ENCODE measurements around the gene SEMA4A.
A peak's percentile ranks its signal among the peaks of the same experiment; 100 is the strongest.
"Not testable (repeated sequence)": the region's sequence is repeated elsewhere in the genome, so short reads cannot be mapped to it uniquely, and the experiment has no call there.

The SEMA4A gene

DNA sequence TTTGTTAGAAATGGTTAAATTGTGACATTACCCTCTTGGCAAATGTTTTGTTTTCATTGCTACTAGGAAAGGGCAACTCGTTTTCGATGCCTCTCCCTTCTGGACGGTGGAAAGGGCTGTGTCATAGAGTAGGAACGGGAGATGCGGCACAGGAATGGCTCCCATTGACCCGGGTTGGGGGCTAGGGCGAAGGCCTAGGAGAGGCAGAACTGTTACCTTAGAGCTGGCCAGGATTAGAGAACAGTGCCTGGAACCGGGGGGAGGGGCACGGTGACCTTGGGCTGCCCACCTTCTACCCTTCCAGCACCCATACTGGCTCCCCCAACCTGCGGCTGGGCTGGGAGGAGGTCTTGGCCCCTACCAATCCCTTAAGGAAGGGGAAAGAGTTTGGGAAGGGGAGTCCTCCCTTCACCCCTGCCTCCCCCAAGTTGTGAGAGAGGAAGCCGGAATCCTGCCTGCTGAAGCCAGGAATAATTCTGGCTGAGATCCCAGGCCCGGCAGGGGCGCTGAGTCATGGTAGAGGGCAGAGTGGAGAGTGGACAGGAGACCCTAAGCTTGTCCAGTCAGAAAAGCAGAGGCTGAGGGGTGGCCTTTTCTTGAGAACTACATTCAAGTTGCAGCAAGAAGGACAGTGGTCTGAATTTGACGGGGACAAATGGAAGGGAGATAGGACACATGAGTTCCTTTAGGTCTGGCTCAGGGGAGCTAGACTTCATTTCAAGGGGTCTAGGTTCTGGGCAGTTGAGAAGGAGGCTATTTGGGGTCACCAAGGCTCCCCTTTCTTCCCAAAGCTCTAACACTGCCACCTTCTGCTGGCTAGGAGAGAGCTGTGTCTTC lies 30.6 kb upstream of the SEMA4A start:
- TF ChIP-seq POLR2AphosphoS5 (IDR thresholded peaks at IDR 0.05; ENCODE audit: borderline replicate concordance, low read depth, low read length) (no peak), FOXP2 (optimal IDR thresholded peaks at IDR 0.05; ENCODE audit: control extremely low read depth, extremely low read length, insufficient read depth) (no peak), EZH2 (IDR thresholded peaks at IDR 0.05) (no peak)
- H3K4me3 ChIP-seq, result peak overlapping the region; percentile 63
- H3K9me3 ChIP-seq (ENCODE audit: low read depth, low read length), result no peaks in the 10 kb centered on the region
- H3K36me3 ChIP-seq (ENCODE audit: insufficient read depth, low read length), result 0 out of 2 replicates have a peak, but pooled peaks cover 5% of the 10 kb centered on the region
- DNase-seq (ENCODE audit: low read depth, low spot score), result no peak
- peak overlapping the region; percentile 86 for H3K27ac ChIP-seq
- peak overlapping the region; percentile 60 for H3K9ac ChIP-seq (ENCODE audit: insufficient read length)

DNA sequence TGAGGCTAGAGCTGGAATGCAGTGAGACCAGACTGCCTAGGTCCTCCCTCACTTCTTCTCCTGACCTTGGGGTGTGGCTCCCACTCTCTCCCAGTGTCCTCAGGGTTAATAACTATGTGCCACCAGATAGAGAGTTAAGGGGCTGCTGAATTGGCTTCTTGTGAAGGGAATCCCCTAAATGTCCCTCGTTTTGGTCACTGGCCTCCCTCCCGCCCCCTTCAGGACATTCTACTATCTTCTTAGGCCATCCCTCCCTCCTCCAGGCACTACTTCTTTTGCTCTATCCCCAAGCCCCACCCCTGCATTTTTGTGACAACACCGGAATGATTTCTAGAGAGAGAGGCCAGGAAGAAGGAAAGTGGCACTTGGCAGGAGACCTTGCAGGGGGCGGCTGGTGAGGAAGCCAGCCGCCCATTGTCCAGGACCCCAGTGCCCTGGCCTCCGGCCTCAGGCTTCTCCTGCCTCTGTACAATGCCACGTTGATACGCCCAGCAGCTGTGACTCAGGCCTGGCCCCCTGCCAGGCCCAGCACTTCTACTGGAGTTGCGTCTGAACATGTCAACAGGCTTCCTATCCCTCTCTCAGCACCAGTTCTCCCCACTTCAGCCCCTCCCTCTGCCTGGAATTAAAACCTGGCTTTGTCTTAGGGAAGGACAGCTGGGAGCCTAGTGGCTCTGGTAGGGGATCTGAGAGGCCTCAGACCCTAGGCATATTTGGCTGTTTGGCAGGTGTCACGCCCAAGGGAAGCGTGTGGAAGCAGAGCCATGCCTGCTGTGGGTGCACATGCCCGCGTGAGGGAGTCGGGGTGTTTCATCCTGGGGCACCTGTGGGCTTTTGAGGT lies 29.8 kb upstream of the SEMA4A start:
- DNase-seq (ENCODE audit: low read depth, low spot score), result no peak
- TF ChIP-seq POLR2AphosphoS5 (IDR thresholded peaks at IDR 0.05; ENCODE audit: borderline replicate concordance, low read depth, low read length) (0 out of 2 replicates have a peak, but pooled peaks have one; percentile 22), FOXP2 (optimal IDR thresholded peaks at IDR 0.05; ENCODE audit: control extremely low read depth, extremely low read length, insufficient read depth) (no peak), EZH2 (IDR thresholded peaks at IDR 0.05) (no peak)
- peak overlapping the region; percentile 86 for H3K27ac ChIP-seq
- peak overlapping the region; percentile 63 for H3K4me3 ChIP-seq
- H3K9me3 ChIP-seq (ENCODE audit: low read depth, low read length), result no peaks in the 10 kb centered on the region
- H3K9ac ChIP-seq (ENCODE audit: insufficient read length), result peak overlapping the region; percentile 60
- H3K36me3 ChIP-seq (ENCODE audit: insufficient read depth, low read length), result 0 out of 2 replicates have a peak, but pooled peaks cover 5% of the 10 kb centered on the region

DNA sequence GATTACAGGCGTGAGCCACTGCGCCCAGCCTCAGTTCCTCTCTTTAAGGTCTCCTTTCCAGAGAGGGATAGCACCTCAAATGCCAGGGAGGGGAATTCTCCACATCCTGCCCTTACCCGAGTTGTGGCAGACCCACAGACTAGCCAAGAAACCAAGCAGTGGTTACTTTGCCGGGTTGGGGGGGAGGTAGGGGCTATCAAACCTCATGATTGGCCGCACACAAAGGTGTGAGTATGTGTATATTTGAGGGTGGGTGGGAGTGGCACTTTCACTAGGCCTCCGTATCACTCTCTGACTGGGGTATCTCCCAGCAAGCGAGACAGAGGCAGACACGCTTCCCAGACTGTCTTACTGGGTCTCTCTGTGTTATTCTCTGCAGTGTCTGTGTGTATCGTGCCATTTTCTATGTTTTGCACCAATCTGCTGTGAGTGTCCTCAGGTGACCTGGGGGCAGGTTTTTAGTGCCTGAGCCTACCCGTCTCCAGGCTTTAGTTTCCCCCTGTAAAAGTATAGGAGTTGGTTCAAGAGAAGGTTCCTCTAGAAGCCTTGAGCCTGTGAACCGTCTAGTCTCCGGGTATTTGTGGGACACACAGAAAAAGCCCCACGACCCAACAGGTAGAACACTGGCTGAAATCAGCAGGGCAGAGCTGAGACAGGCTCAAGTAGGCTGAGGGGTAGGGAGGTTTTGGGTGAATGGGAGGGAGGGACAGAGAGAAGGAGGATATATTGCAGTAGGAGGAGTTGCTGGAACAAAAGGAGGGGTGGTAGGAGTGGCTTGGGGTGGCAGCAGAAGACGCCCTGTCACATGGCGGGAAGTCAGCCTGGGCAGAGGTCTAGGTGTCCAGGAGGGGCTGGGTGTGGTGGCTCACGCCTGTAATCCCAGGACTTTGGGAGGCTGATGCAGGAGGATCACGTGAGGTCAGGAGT lies 28.6 kb upstream of the SEMA4A start:
- Histone ChIP-seq H3K9me3 (ENCODE audit: low read depth, low read length) (no peaks in the 10 kb centered on the region), H3K4me3 (peak overlapping the region; percentile 36), H3K9ac (ENCODE audit: insufficient read length) (peak overlapping the region; percentile 25), H3K36me3 (ENCODE audit: insufficient read depth, low read length) (0 out of 2 replicates have a peak, but pooled peaks cover 3% of the 10 kb centered on the region), H3K27ac (peak overlapping the region; percentile 88)
- DNase-seq (ENCODE audit: low read depth, low spot score), result no peak
- TF ChIP-seq POLR2AphosphoS5 (IDR thresholded peaks at IDR 0.05; ENCODE audit: borderline replicate concordance, low read depth, low read length) (no peak; the same call in 1 of the 2 replicates), EZH2 (IDR thresholded peaks at IDR 0.05) (no peak), FOXP2 (optimal IDR thresholded peaks at IDR 0.05; ENCODE audit: control extremely low read depth, extremely low read length, insufficient read depth) (no peak)

DNA sequence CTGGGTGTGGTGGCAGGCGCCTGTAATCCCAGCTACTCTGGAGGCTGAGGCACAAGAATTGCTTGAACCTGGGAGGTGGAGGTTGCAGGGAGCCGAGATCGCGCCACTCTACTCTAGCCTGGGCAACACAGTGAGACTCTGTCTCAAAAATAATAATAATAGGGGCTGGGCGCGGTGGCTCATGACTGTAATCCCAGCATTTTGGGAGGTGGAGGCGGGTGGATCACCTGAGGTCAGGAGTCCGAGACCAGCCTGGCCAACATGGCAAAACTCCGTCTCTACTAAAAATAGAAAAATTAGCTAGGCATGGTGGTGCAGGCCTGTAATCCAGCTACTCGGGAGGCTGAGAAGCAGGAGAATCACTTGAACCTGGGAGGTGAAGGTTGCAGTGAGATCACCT lies 27.8 kb upstream of the SEMA4A start:
- H3K9me3 ChIP-seq (ENCODE audit: low read depth, low read length); H3K36me3 ChIP-seq (ENCODE audit: insufficient read depth, low read length); H3K27ac ChIP-seq; H3K9ac ChIP-seq (ENCODE audit: insufficient read length); DNase-seq (ENCODE audit: low read depth, low spot score); H3K4me3 ChIP-seq: not testable (repeated sequence)

DNA sequence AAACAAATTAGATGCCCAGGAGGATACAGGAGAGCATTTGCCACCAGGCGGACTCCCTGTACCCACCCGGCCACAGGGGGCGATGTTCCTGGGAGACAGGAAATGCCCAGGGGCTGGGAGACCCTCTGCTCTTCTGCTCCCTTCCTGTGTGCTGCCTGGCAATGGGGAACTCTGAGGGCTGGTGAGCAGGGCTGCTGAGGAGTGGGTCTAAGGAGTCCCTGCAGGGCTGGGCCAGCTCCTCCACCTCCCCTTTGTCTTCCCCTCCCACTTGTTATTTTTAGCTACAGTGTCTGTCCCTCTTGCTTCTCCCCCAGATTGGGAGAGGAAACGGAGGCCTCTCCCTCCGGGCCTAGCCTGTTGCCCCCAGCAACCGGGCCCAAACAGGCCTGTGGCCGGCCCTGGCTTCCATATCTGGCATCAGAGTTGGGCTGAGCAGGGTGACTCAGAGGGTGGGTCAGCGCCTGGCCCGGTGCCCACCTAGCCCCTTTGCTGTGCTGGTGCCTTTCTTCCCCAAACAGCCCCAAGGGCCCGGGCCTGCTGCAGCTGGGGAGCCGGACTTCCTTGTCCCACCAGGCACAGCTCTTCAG lies 27.2 kb upstream of the SEMA4A start:
- Histone ChIP-seq H3K4me3 (peak overlapping the region; percentile 59), H3K36me3 (ENCODE audit: insufficient read depth, low read length) (peaks cover 6% of the 10 kb centered on the region), H3K27ac (peak overlapping the region; percentile 80), H3K9ac (ENCODE audit: insufficient read length) (peak overlapping the region; percentile 55), H3K9me3 (ENCODE audit: low read depth, low read length) (no peaks in the 10 kb centered on the region)
- no peak for DNase-seq (ENCODE audit: low read depth, low spot score)
- no peak for TF ChIP-seq FOXP2 (optimal IDR thresholded peaks at IDR 0.05; ENCODE audit: control extremely low read depth, extremely low read length, insufficient read depth)
- TF ChIP-seq POLR2AphosphoS5 (IDR thresholded peaks at IDR 0.05; ENCODE audit: borderline replicate concordance, low read depth, low read length), result no peak
- TF ChIP-seq EZH2 (IDR thresholded peaks at IDR 0.05), result no peak

DNA sequence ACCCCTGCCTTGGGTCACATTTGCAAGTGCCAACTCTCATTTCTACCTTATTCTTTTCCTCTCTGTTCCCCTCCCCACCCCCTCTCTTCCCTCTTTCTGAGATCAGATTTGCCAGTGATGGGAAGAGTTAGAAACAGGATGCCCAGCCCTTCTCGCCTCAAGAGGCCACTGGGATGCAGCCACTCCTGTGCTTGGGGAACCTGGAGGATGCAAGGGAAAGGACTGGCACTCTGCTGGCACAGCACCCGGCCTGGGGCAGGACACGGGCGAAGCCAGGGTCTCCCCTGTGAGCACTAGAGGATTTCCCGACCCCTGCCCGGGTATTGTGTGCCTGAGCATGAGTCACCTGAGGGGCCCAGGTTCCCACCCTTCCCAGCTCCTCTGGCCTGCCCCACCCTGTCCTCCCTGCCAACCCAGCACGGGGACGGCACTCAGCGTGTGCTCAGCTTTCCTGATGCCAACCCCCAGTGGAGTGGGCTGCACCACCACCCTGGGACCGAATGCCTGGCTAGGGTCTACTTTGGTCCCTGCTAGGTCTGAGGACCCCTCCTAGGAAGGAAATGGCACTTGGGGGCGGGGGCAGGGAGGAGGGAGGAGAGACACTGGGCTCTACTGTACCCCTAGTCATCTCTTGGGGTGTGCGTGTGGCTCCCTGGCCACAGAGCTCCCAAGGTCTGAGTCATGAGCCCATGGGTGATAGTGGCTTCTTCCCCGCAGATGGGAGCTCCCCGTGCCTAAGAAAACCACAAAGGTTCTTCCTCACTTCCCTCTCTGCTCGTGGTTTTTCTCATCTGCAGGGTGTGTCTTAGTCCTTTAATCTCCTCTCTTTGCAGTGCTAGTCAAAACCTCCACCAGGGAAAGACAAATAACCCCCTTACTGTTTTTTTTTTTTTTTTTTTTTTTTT lies 26.5 kb upstream of the SEMA4A start:
- Histone ChIP-seq H3K9me3 (ENCODE audit: low read depth, low read length) (no peaks in the 10 kb centered on the region), H3K36me3 (ENCODE audit: insufficient read depth, low read length) (peaks cover 13% of the 10 kb centered on the region), H3K27ac (peak overlapping the region; percentile 80), H3K9ac (ENCODE audit: insufficient read length) (peak overlapping the region; percentile 55), H3K4me3 (peak overlapping the region; percentile 59)
- TF ChIP-seq EZH2 (IDR thresholded peaks at IDR 0.05), result no peak
- no peak for TF ChIP-seq FOXP2 (optimal IDR thresholded peaks at IDR 0.05; ENCODE audit: control extremely low read depth, extremely low read length, insufficient read depth)
- no peak for TF ChIP-seq POLR2AphosphoS5 (IDR thresholded peaks at IDR 0.05; ENCODE audit: borderline replicate concordance, low read depth, low read length)
- no peak for DNase-seq (ENCODE audit: low read depth, low spot score)

DNA sequence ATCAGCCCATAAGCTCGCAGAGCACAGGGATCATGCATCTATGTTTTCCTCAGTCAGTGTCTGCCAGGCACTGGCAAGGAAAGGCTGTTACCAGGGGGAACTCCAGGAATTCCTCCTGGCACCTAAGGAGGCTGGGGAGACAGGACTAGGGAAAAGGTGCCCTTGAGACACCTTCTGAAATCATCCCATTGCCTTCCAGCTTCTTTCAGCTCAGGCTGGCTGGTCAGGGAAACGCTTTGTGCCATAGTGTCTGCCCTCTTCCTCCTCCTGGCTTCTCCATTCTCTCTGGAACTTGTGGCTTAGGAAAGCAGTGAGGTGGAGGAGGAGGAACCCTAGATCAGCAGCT lies 25.1 kb upstream of the SEMA4A start:
- Histone ChIP-seq H3K27ac (peak overlapping the region; percentile 98), H3K9me3 (ENCODE audit: low read depth, low read length) (no peaks in the 10 kb centered on the region), H3K4me3 (peak overlapping the region; percentile 69), H3K9ac (ENCODE audit: insufficient read length) (peak overlapping the region; percentile 84), H3K36me3 (ENCODE audit: insufficient read depth, low read length) (peaks cover 19% of the 10 kb centered on the region)
- DNase-seq (ENCODE audit: low read depth, low spot score), result no peak
- TF ChIP-seq EZH2 (IDR thresholded peaks at IDR 0.05) (no peak), FOXP2 (optimal IDR thresholded peaks at IDR 0.05; ENCODE audit: control extremely low read depth, extremely low read length, insufficient read depth) (no peak), POLR2AphosphoS5 (IDR thresholded peaks at IDR 0.05; ENCODE audit: borderline replicate concordance, low read depth, low read length) (no peak)
